CD4-positive, alpha-beta T cell treated with Interleukin-6 at 100 ng/mL for 8 hours (primary cell): ENCODE data around the gene NLRC5.
"Not testable (repeated sequence)": the region's sequence is repeated elsewhere in the genome, so short reads cannot be mapped to it uniquely, and the experiment has no call there.

Experiments
- DNase-seq: peaks from one replicate; pipeline ENCODE4 v3.0.0-alpha.2; 2020; ENCODE audit warnings: mixed read lengths, low spot score

Gene NLRC5

DNA sequence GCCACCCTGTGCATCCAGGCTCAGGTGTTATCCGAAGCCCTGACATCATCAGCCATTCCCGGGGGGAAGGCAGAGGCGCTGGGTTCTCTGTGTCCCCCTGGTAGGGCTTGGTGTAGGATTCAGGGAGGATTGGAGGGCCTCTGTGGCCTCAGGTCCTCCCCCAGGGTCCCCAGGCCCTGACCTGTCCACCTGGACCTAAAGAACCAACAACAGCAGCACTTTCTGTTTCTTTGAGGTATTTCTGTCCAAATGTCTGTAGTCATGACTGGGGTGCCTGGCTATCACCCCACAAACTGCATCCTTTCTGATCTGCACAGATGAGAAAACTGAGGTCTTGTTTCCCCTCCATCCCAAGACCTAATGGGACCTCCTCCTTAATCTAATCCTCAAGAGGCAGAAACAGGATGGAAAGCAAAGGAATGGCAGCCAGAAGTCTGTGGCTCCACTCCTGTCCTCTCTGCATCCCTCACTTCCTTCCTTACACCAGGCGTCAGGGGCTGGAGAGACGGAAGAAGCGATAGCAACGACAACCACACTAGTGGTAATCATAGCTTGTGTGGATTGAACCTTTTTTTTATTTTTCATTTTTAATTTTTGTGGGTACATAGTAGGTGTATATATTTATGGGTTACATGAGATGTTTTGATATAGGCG lies 11.8 kb downstream of the NLRC5 start:
- DNase-seq = no peak

DNA sequence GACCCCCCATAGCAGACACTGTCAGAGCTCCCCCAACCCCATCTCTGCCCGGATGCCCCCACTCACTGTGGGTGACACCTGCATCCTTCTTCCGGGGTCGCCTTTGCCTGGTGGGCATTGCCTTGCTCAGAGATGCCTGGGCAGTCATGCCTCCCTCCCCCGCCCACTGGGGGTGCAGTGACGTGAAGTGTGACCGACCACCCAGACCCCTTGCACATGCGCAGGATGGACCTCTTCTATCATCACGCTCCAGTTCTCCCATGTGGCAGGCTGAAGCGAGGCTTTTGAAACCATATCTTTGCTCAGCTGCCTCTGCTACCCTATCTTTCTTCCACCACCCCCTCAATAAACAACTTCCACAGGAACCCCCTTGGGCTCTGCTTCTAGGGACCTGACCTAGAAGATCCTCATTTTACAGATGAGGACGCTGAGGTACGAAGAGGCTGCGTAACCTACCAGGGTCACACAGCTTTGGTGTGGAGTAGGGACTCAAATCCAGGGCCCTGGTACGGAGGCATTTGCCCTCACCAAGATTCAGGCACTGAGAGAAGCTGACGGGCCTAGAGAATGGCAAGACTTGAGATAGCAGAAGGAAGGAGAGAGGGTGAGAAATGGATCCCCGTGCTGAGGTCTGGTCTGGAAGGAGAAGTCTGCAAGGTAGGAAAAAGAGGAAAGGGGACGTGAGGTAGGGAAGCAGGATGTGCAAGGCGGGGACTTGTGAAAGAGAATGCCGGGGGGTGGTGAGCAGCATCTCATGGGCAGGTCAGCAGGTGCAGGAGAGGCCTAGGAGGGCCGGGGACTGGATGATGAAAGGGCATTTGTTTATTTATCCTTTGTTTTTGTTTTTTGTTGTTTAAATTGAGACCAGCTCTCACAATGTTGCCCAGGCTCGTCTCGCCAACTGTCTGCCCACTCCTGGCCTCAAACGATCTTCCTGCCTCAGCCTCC lies 14.4 kb downstream of the NLRC5 start:
- DNase-seq = no peak

DNA sequence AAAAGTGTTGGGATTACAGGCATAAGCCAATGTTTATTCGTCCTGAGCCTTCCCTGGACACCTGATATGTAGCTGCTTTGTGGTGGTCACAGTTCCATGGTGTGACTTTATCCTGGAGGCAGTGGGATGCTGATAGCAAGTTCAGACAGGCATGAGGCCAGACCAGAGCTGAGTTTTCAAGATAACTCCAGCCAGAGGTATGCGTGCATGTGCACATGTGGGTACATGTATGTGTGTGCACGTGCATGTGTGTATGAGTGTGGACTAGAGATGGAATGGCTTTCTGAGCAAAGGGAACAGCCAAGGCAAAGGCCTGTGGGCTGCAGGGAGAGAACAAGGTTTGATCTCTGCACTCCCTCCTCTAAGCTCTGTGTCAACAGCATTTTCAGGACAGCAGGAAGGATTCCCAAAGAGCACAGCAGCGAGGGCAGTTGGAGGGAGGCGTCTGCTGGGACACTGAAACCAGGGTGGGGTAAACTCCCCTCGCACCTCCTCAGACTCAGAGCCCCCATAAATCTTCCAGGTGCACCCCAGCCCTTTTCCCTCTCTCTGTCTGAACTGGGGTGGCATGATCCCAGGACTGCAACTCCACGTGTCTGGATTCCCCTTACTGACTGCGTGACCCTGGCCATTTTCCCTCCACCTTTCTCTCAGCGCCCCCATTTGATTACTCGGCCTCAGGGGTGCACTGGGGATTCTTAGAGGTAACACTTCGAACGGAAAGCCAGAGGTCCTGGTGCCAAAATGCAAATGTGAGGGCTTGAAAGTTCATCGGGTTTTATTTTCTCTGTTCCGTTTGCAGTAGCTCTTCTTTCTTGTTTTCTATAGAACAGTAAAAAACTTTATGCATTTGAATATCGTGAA lies 15.3 kb downstream of the NLRC5 start:
- DNase-seq = no peak

GRCh38 chr16:57005597-57005996 lies 16.2 kb downstream of the NLRC5 start:
- DNase-seq = not testable (repeated sequence)

- no peak for DNase-seq
Observed at GRCh38 chr16:57007050-57007449, 17.7 kb downstream of the NLRC5 start.

DNA sequence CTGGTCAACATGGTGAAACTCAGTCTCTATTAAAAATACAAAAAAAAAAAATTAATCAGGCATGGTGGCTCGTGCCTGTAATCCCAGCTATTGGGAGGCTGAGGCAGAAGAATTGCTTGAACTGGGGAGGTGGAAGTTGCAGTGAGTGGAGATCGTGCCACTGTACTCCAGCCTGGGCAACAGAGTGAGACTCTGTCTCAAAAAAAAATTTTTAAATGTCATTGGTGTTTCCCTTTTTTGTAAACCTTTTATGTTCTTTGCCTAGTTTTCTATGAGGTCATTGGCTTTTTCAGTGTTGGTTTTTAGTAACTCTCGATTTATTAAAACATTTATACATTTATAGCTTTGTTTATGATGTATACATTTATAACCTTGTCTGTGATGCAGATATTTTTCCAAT lies 18.2 kb downstream of the NLRC5 start:
- DNase-seq = no peak

- DNase-seq = no peak
Observed at GRCh38 chr16:57008440-57008839, 19.1 kb downstream of the NLRC5 start.

GRCh38 chr16:57009643-57010170 lies 20.4 kb downstream of the NLRC5 start:
- DNase-seq = no peak

DNA sequence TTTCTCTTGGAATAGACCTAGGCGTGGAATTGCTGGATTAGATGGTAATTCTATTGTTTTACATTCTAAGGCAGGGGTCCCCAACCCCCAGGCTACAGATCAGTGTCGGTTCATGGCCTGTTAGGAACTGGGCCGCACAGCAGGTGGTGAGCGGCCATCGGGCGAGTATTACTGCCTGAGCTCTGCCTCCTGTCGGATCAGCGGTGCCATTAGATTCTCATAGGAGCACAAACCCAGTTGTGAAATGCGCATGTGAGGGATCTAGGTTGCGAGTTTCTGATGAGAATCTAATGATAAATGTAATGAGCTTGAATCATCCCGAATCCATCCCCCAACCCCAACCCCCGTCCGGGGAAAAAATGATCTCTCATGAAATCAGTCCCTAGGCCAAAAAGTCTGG lies 23.0 kb downstream of the NLRC5 start:
- no peak for DNase-seq

DNA sequence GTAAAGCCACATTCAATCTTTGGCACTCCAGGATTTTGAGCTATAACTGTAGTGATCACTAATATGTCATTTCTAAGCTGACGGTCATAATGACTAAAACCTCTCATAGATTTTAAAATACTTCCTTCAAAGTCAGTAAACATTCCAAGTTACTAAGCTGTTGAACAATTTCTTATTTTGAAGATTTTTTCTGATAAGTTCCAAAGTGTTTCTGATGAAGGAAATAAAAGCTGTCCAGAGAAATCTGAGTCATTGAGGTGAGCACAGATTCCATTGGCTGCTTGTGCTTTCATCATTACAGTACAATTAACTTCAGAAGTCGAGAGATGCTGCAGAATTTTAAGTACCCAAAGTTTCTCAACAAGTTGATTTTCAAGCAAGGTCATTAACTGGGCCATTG lies 23.9 kb downstream of the NLRC5 start:
- no peak for DNase-seq

GRCh38 chr16:57013902-57014301 lies 24.5 kb downstream of the NLRC5 start:
- no peak for DNase-seq

- no peak for DNase-seq
Observed at GRCh38 chr16:57016301-57016700, 26.9 kb downstream of the NLRC5 start.

DNA sequence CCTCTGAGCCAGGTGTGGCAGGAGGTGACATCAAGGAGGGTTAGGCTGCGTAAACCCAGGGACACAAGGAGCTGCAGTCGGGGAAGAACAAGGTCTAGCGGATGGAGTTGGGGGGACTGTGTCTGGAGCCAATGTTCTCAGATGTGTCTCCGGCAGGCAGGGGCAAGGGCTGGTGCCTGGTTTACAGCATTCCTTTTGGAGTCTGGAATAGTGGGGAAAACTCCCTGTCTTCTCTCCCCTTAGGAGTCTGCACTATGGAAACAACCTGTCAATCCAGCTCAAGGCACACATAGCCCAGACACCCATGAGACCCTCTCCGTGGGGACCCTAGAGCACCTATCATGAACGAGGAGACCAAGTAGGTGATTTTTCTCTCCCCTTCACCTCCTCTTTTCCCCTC lies 27.5 kb downstream of the NLRC5 start:
- DNase-seq = no peak

DNA sequence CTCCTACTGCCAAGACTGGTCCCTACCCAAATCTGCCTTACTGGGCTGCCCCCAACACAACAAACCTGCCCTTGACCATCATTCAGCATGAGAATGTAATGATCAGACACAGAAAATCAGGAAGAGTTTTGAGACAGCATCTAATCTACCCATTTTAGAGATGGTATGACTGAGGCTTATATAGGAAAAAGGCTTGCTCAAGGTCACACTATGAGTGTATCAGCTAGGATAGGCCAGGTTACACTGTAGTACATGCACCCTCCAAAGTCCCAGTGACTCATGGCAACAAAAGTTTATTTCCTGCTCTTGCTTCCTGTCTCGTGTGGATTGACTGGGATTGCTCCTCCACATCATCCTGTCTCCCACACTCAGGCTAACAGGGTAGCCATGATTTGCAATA lies 27.9 kb downstream of the NLRC5 start:
- no peak for DNase-seq

GRCh38 chr16:57019746-57020145 lies 30.4 kb downstream of the NLRC5 start:
- no peak for DNase-seq

- DNase-seq = no peak
Observed at GRCh38 chr16:57020651-57021050, 31.3 kb downstream of the NLRC5 start.

DNA sequence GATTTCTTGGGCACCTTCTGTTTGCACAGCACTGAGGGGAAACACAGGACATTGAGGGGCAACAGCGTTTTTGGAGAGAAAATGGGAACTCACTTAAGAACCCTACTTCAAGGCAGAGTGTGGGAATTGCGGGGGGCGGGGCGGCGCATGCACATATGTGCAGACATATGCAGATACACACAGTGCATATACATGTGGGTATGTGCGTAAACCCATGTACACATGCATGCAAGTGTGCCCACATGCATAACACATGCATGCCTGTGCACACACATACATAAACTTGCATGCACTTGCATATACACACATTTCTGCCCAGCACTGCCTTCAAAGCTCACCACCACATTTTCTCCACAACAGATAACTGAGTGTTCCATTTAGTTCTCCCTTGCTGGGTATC lies 32.4 kb downstream of the NLRC5 start:
- DNase-seq = no peak

DNA sequence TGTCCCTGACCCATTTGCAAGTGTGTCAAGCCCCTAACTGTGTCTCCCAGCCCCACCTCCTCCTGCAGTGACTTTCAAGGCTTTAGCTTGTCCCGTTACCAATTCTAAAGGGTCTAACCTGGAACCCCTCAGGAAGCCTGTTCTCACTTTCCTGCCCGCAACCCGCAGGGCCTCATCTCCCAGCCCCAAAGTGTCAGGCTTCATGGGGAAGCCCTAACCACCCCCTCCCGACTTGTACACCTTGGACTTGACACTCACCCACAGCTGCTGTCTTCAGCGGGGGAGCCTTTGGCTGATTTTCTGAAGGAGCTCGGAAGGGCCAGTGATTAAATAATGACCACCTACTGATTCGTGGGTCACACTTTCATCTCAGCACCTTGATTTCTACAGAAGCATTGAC lies 33.1 kb downstream of the NLRC5 start:
- DNase-seq = no peak

- peak; percentile 84 for DNase-seq
Observed at GRCh38 chr16:57023541-57024249, 34.3 kb downstream of the NLRC5 start.

- no peak for DNase-seq
Observed at GRCh38 chr16:57024894-57025680, 35.7 kb downstream of the NLRC5 start.
